Muscle layer of colon (tissue), 2 donors: ENCODE measurements around the gene SLC4A4.

Experiments
- H3K27ac ChIP-seq: one replicate; pipeline ENCODE4 v1.7.0; 2013; ENCODE audit warnings: low read depth, mild to moderate bottlenecking, low read length, moderate library complexity
- H3K27me3 ChIP-seq, 2 donors: one replicate each; pipeline ENCODE4 v1.7.0; 2013; ENCODE audit warnings: low read length in 2 of 2, mild to moderate bottlenecking in 2 of 2; ENCODE audit not compliant: insufficient read depth in 2 of 2, control insufficient read depth in 1 of 2
- H3K36me3 ChIP-seq: one replicate; pipeline ENCODE4 v1.7.0; 2013; ENCODE audit warnings: mild to moderate bottlenecking, low read length; ENCODE audit not compliant: insufficient read depth
- H3K4me1 ChIP-seq: one replicate; pipeline ENCODE4 v1.7.0; 2013; ENCODE audit warnings: mild to moderate bottlenecking, low read length; ENCODE audit not compliant: insufficient read depth
- H3K4me3 ChIP-seq, 2 donors: one replicate each; pipeline ENCODE4 v1.7.0; 2013; ENCODE audit warnings: low read length in 2 of 2, low read depth in 1 of 2, mild to moderate bottlenecking in 1 of 2, moderate library complexity in 1 of 2
- H3K9ac ChIP-seq: one replicate; pipeline ENCODE4 v1.7.0; 2013; ENCODE audit warnings: low read length
- H3K9me3 ChIP-seq: one replicate; pipeline ENCODE4 v1.7.0; 2013; ENCODE audit warnings: mild to moderate bottlenecking, low read length
- donor health status: abdominal sarcoma.
- donor health status: Adenocarcinoma of cecum.

Gene SLC4A4

GRCh38 chr4:71360844-71361243 is 22.0 kb downstream of the SLC4A4 start:
- no peaks in the 10 kb centered on the region for H3K4me1 ChIP-seq
- no peaks in the 10 kb centered on the region for H3K9me3 ChIP-seq
- no peak overlapping the region for H3K9ac ChIP-seq
- no peak overlapping the region for H3K4me3 ChIP-seq
- no peaks in the 10 kb centered on the region for H3K27me3 ChIP-seq
- H3K36me3 ChIP-seq: no peaks in the 10 kb centered on the region
- no peak overlapping the region for H3K27ac ChIP-seq

DNA sequence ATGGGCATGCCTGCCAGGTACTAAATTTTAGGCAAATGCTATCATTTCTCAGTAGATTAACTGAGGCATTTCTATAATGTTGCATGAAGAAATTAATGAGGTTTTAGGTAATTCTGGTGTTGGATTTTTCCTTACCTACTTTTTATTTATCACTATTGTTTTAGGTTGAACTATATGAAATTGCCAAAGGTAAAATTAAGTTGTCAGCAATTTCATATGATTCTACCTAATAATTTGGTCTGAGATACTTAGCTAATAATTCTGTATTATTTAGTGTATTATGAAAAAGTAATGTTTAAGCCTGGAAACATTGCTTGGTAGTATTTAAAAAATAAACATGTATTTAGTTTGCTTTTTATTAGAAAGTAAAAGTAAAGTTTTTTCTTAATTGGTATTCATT is 22.7 kb downstream of the SLC4A4 start:
- Histone ChIP-seq H3K9me3 (no peaks in the 10 kb centered on the region), H3K27ac (no peak overlapping the region), H3K36me3 (no peaks in the 10 kb centered on the region), H3K4me3 (no peak overlapping the region), H3K9ac (no peak overlapping the region), H3K27me3 (no peaks in the 10 kb centered on the region), H3K4me1 (no peaks in the 10 kb centered on the region)

- Histone ChIP-seq H3K4me3 (no peak overlapping the region), H3K27me3 (no peaks in the 10 kb centered on the region), H3K27ac (no peak overlapping the region), H3K9ac (no peak overlapping the region), H3K36me3 (no peaks in the 10 kb centered on the region), H3K4me1 (no peaks in the 10 kb centered on the region), H3K9me3 (no peaks in the 10 kb centered on the region)
Measured at GRCh38 chr4:71366766-71367165, 27.9 kb downstream of the SLC4A4 start.

DNA sequence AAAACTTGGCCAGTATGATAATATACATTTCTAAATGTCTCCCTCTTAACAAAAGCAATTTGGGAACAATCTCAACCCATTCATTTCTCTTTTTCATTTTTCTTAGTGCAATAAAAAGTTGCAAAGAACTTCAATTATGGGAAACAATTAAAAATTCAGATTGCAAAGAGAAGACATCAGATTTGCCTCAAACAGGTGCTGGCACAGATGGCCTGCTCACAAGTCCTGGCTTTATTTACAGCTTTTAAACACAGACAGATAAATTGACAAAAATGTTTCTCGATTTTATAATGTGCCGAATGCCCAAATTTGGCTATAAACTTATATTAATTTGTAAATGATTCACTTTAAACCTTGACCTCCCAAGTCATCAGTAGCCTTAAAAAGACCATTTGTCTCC is 28.7 kb downstream of the SLC4A4 start:
- Histone ChIP-seq H3K9ac (no peak overlapping the region), H3K36me3 (no peaks in the 10 kb centered on the region), H3K4me3 (no peak overlapping the region), H3K9me3 (no peaks in the 10 kb centered on the region), H3K4me1 (no peaks in the 10 kb centered on the region), H3K27ac (no peak overlapping the region), H3K27me3 (no peaks in the 10 kb centered on the region)

DNA sequence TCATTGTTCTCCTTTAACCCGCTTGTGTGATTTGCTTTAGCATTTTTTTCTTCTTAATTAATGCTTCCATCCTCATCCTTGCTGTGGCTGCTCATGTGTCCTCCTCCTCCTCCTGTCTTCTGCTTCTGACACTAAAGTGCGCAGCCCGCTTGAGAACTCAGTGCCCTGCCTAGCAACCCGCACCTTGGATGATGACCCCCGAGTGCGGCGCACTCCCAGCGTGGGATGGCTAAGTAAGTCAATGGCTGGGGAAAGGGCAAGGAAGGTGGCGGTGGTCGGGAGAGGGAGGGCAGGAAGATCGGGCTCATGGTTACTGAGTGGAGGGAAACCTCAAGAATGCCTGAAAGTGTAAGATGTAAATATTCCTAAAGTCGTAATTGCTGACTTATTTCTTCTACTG is 30.1 kb downstream of the SLC4A4 start:
- no peak overlapping the region for H3K4me3 ChIP-seq
- H3K36me3 ChIP-seq: no peaks in the 10 kb centered on the region
- no peak overlapping the region for H3K9ac ChIP-seq
- H3K4me1 ChIP-seq: no peaks in the 10 kb centered on the region
- H3K27me3 ChIP-seq: no peaks in the 10 kb centered on the region
- no peaks in the 10 kb centered on the region for H3K9me3 ChIP-seq
- no peak overlapping the region for H3K27ac ChIP-seq

DNA sequence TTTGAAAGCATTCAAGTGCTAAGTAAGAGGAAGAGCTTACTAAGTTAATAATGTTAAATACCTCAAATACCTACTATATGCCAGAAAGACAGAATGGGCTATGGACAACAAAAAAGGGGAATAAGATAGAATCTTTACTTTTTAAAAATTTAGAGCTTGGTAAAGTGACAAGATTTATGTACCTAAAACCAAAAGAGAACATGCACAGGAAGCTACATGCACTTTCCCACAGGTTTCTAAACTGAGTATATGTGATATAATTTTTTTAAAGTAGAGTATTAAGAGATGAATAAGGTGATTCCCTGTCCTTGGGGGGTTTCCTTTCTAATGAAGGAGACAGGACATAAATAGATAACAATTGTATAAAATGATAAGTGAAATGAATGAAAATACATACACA is 30.7 kb downstream of the SLC4A4 start:
- Histone ChIP-seq H3K4me3 (no peak overlapping the region), H3K27ac (no peak overlapping the region), H3K9me3 (no peaks in the 10 kb centered on the region), H3K36me3 (no peaks in the 10 kb centered on the region), H3K27me3 (no peaks in the 10 kb centered on the region), H3K9ac (no peak overlapping the region), H3K4me1 (no peaks in the 10 kb centered on the region)

- no peaks in the 10 kb centered on the region for H3K4me1 ChIP-seq
- H3K4me3 ChIP-seq: no peak overlapping the region
- no peaks in the 10 kb centered on the region for H3K36me3 ChIP-seq
- no peaks in the 10 kb centered on the region for H3K27me3 ChIP-seq
- H3K9ac ChIP-seq: no peak overlapping the region
- H3K27ac ChIP-seq: no peak overlapping the region
- H3K9me3 ChIP-seq: no peaks in the 10 kb centered on the region
Measured at GRCh38 chr4:71375494-71375893, 36.7 kb downstream of the SLC4A4 start.

DNA sequence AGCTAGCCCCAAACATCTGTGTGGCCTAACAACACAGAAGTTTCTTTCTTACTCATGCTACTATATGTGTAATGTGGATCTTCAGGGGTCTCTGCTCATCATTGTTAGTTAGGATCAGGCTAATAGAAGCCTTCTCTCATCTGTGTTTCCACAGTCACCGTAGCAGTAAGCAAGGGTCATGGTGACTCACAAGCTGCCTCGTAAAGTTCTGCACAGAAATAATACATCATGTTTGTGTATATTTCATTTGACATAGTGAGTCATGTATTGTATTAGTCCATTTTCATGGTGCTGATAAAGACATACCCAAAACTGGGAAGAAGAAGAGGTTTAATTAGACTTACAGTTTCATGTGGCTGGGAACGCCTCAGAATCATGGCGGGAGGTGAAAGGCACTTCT is 38.7 kb downstream of the SLC4A4 start:
- Histone ChIP-seq H3K4me3 (no peak overlapping the region), H3K27ac (no peak overlapping the region), H3K27me3 (no peaks in the 10 kb centered on the region), H3K9me3 (no peaks in the 10 kb centered on the region), H3K36me3 (no peaks in the 10 kb centered on the region), H3K4me1 (no peaks in the 10 kb centered on the region), H3K9ac (no peak overlapping the region)

GRCh38 chr4:71379126-71379525 is 40.3 kb downstream of the SLC4A4 start:
- Histone ChIP-seq H3K9me3 (no peaks in the 10 kb centered on the region), H3K4me3 (no peak overlapping the region), H3K4me1 (no peaks in the 10 kb centered on the region), H3K36me3 (no peaks in the 10 kb centered on the region), H3K9ac (no peak overlapping the region), H3K27me3 (no peaks in the 10 kb centered on the region), H3K27ac (no peak overlapping the region)

DNA sequence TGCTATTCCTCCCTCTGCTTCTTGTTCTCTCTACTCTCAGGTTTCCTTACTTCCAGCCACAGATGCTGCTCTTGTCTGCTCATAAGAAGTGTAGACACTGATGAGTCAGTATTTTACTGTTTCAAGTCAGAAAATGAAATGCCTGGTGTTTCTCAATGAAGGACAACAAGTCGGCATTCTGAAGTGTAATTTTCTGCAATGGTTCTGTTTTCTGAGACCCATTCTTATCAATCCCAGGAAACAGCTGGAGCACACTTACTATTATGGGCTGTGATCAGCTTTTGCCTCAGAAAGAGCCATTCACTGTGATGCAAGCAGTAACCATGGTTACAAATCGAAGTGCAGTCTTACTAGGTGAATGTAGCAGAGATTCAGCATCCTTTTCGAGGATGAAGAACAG is 42.0 kb downstream of the SLC4A4 start:
- Histone ChIP-seq H3K27ac (no peak overlapping the region), H3K27me3 (no peaks in the 10 kb centered on the region), H3K4me3 (no peak overlapping the region), H3K36me3 (no peaks in the 10 kb centered on the region), H3K9me3 (no peaks in the 10 kb centered on the region), H3K4me1 (no peaks in the 10 kb centered on the region), H3K9ac (no peak overlapping the region)

- H3K9ac ChIP-seq: no peak overlapping the region
- H3K36me3 ChIP-seq: no peaks in the 10 kb centered on the region
- no peaks in the 10 kb centered on the region for H3K4me1 ChIP-seq
- no peak overlapping the region for H3K27ac ChIP-seq
- no peaks in the 10 kb centered on the region for H3K27me3 ChIP-seq
- H3K4me3 ChIP-seq: no peak overlapping the region
- no peaks in the 10 kb centered on the region for H3K9me3 ChIP-seq
Measured at GRCh38 chr4:71382125-71382899, 43.5 kb downstream of the SLC4A4 start.

- Histone ChIP-seq H3K27ac (no peak overlapping the region), H3K4me1 (no peaks in the 10 kb centered on the region), H3K4me3 (no peak overlapping the region), H3K9me3 (no peaks in the 10 kb centered on the region), H3K27me3 (no peaks in the 10 kb centered on the region), H3K36me3 (no peaks in the 10 kb centered on the region), H3K9ac (no peak overlapping the region)
Measured at GRCh38 chr4:71382900-71383560, 44.2 kb downstream of the SLC4A4 start.
